Renal cortex interstitium (tissue), 11 donors: ENCODE results near the gene CBX5. TPM values are rescaled to one million over a fixed set of nuclear protein-coding genes. Genes with fewer than 3 reads are reported as not detected.
"Not testable (repeated sequence)": the region's sequence is repeated elsewhere in the genome, so short reads cannot be mapped to it uniquely, and the experiment has no call there.

ENCODE experiments used
- DNase-seq, 11 donors: peaks; one replicate each; pipeline ENCODE4 v3.0.0-alpha.2; 2013; ENCODE audit warnings: low read depth in 9 of 11, low spot score in 4 of 11; ENCODE audit errors: extremely low read depth in 1 of 11
- polyA plus RNA-seq, 3 donors: library from polyadenylated mRNA; unstranded; fragments of 120-200 nt; gene quantifications; one replicate each; pipeline ENCODE4 v1.2.1, GENCODE V29; 2013; ENCODE audit not compliant: insufficient read length in 3 of 3

Gene CBX5
- polyA plus RNA-seq, 3 donors, result 116 to 138 (median 129) TPM

- peak in 9 of 11 donors; percentile 83 to 91 (median 88) for DNase-seq
These were observed 65.1 kb downstream of the CBX5 start for GRCh38 chr12:54214553-54215406.

GRCh38 chr12:54213079-54213478, 66.8 kb downstream of the CBX5 start:
- no peak for DNase-seq

DNA sequence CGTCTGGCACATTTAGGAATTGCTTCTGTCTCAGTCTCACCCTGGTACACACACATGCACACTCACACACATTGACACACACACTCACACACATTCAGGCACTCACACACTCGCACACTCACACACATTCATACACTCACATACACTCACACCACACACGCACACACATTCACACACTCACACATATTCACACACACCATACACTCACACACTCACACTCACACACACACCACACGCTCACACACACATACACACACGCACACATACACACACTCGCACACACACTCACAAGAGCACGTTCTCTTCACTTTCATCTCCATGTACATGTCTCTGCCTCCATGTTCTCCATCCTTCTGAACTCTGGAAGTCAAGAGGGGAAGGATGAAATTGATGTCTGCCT, 68.0 kb downstream of the CBX5 start:
- no peak for DNase-seq

DNA sequence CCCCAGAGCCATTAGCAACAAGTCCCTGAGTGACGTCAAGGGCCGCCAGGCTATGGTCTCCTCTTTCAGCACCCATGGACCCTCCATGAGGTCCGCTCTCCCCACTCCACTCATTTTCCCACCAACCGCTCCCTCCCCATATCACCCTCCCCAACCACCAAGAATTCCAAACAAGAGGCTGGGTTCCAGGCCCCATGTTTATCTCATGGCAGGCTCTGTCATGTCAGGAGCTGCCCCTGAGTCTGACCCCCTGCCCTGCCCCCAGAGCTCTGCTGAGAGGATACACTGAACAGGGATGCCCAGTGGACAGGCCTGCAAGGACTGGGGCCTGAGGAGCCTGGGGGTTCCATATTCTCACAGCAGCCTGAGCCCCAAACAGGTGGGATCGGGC, 69.5 kb downstream of the CBX5 start:
- DNase-seq, result no peak

GRCh38 chr12:54208591-54208990, 71.3 kb downstream of the CBX5 start:
- no peak for DNase-seq

- DNase-seq, result peak in 4 of 11 donors; percentile 75 to 84 (median 82)
These were observed 72.2 kb downstream of the CBX5 start for GRCh38 chr12:54207539-54208294.

DNA sequence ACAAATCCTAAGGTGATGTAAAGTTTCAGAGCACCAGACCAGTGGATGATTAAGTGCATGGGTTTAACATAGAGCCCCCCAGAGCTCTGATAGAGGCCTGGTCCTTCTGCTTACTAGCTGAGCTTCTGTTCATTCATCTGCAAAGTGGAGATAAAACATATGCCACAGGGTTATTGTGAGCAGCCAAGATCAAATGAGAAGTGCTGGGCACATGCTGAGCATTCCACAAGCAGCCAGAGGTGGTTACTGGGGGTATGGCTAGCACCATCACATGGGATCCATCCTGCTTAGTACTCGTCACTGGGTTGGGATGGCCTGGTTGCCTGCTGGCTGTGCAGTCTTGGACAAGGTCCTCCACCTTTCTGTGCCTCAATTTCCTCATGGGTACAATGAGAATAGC, 73.1 kb downstream of the CBX5 start:
- DNase-seq, result no peak

- DNase-seq, result no peak
These were observed 75.6 kb downstream of the CBX5 start for GRCh38 chr12:54204316-54204715.

DNA sequence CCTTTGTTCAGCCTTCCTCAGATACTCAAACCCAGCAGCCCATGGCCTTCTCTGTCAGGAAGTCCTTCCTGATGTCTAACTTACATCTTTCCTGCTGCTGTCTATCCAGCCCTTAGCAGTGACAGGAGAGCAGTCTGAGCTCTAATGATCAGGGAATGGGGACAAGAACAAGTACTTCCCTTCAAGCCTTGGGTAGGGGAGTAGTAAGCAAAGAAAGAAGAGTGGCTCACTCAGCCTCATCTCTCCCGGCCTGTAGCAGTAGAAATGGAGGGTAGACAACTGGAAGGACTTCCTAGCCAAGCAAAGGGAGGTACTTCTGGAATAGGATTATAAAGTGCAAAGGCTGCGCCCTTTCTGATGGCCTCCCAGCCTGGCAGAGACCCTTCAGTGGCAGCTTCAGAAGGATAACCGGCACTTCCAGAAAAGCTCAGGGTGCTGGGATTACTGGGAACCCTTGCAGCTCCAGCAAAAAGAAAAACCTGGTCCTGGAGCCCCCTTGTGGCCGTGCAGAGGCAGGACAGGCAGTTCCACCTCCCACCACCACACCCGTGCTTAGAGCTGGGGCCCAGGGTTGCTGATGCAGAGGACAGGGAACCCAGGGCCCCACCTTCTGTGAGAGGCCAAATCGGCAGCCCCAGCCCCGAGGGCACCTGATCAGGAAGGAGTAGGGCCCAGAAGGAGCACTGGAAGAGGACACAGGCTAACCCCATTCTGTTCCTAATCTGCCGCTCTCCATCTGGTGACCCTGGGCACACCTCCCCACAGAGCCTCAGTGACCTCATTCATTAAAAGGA, 78.7 kb downstream of the CBX5 start:
- DNase-seq, result peak in 3 of 11 donors; percentile 64 to 76 (median 73)

GRCh38 chr12:54200412-54200811, 79.5 kb downstream of the CBX5 start:
- DNase-seq, result no peak

DNA sequence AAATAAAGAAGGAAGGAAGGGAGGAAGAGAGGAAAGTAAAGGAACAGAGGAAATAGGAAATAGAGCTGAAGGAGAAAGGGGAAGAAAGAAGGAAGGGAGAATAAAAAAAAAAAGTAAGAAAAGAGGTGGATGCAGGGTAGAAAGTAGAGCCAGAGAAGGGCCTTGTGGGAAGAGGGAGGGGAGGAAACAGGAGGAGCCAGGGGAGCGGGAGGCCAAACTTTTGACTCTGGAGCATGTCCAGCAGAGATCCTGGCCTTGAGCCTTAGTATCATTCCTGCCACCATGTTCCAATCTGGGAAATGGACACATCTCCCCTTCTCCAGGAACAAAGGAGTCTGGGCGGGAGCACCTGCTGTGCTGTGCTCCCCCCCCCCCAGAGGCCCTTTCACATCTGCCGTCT, 80.0 kb downstream of the CBX5 start:
- no peak for DNase-seq

DNA sequence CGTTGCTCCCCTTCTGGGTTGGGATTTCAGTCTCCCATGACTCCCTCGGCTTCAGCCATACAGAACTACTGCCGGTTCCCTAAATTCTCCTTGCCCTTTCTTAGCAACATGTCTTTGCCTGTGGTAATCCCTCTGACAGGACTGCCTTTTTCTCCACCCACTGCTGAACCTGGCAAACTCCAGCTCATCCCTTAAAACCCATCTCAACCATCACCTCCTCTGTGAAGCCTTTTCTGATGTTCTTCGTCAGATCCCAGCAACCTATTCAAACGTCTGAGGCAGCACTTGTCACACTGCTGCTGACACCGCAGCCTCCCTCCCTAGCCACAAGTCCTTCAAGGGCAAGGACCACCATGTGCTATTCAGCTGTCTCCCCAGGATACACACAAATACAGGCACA, 80.9 kb downstream of the CBX5 start:
- DNase-seq, result no peak

- no peak for DNase-seq
These were observed 82.5 kb downstream of the CBX5 start for GRCh38 chr12:54197431-54197909.

- DNase-seq, result no peak
These were observed 82.9 kb downstream of the CBX5 start for GRCh38 chr12:54197010-54197409.

- DNase-seq, result no peak
These were observed 83.5 kb downstream of the CBX5 start for GRCh38 chr12:54196396-54196795.

- DNase-seq, result peak in 10 of 11 donors; percentile 74 to 94 (median 89)
These were observed 84.1 kb downstream of the CBX5 start for GRCh38 chr12:54195737-54196347.

DNA sequence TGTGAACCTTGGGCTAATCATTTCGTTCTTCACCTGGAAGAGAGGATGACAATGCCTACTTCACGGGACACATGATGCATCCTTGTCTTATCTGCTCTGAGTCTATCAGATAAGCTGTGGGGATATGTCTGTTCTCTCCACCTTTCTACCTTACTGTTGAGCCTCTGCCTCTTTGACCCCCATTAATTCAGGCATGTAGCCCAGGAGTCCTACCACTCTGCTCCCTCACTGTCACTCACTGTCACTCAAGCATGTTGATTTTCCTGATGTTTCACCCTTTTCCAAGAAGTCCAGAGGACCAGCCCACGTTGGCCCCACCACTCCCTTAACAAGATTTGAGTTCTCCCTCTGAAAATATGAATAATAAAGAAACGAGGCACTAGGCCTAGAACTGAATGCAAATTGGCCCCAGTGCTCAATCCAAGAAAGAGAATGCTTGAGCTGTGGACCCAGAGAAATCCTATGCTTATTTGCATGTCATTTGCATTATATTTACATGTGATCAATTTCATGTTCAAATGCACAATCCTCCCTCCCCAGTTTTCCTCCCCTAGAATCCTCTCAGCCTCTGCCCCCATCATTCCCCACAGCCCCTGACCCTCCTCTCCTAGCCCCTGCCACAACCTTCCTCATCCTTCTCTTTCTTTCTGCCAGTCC, 84.7 kb downstream of the CBX5 start:
- no peak for DNase-seq

DNA sequence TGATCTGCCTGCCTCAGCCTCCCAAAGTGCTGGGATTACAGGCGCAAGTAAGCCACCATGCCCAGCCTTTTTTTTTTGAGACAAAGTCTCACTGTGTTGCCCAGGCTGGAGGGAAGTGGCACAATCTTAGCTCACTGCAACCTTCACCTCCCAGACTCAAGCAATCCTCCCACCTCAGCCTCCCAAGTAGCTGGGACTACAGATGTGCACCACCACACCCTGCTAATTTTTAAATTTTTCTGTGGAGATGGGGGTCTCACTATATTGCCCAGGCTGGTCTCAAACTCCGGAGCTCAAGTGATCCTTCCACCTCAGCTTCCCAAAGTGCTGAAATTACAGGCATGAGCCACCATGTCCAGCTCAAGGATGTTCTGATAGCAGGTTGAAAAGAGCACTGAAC, 85.3 kb downstream of the CBX5 start:
- not testable (repeated sequence) for DNase-seq
